Psoas muscle (tissue), 8 donors: ENCODE measurements around the gene DUS3L. TPM values are rescaled to one million over a fixed set of nuclear protein-coding genes. Genes with fewer than 3 reads are reported as not detected.

Experiments
- ATAC-seq, 4 donors: fragments of 200-7000 bp; cut with Tn5 transposase; one replicate each; pipeline ENCODE4 v1.9.1; 2020; ENCODE audit warnings: moderate library complexity in 3 of 4, mild to moderate bottlenecking in 2 of 4
- DNase-seq, 2 donors: peaks; one replicate each; pipeline ENCODE4 v3.0.0-alpha.2; 2020
- H3K27ac ChIP-seq: fragments of 200-600 bp; one replicate; pipeline ENCODE4 v1.8.0; 2022
- H3K27me3 ChIP-seq, 3 donors: fragments of 200-600 bp in 1 of 3; one replicate each; pipeline versions ENCODE4 v1.6.1 to v1.8.0; 2013 to 2022; ENCODE audit warnings: low read length in 2 of 3, mild to moderate bottlenecking in 2 of 3, moderate library complexity in 1 of 3; ENCODE audit not compliant: insufficient read depth in 3 of 3
- H3K36me3 ChIP-seq, 2 donors: fragments of 200-600 bp in 1 of 2; one replicate each; pipeline versions ENCODE4 v1.6.1 to v1.8.0; 2013 to 2022; ENCODE audit warnings: low read depth in 1 of 2, mild to moderate bottlenecking in 1 of 2, moderate library complexity in 1 of 2; ENCODE audit not compliant: insufficient read depth in 1 of 2
- H3K4me1 ChIP-seq: fragments of 200-600 bp; one replicate; pipeline ENCODE4 v1.8.0; 2022
- H3K4me3 ChIP-seq: fragments of 200-600 bp; one replicate; pipeline ENCODE4 v1.8.0; 2022; ENCODE audit warnings: mild to moderate bottlenecking
- H3K9me3 ChIP-seq: fragments of 200-600 bp; one replicate; pipeline ENCODE4 v1.8.0; 2022
- CTCF ChIP-seq: fragments of 200-600 bp; IDR thresholded peaks from one replicate; pipeline ENCODE4 v1.8.0; 2022; ENCODE audit warnings: antibody characterized with exemption
- WGBS, 3 donors: extraction: QIAGEN DNeasy Blood & Tissue Kit; methylation state at CpG; one replicate each; pipeline versions ENCODE4 v1.1.6 to v1.1.7; 2013; 5-methylcytosine and 5-hydroxymethylcytosine counted together
- intact Hi-C, 2 donors: fragments of 100-400 bp; cut with DNase I; formaldehyde crosslinking; loops; one replicate each; pipeline versions ENCODE4 v1.11.0 to v1.14.2; 2022
- polyA plus RNA-seq, 3 donors: library from polyadenylated mRNA; stranded (reverse); fragments of 200-250 nt; gene quantifications; one replicate each; pipeline ENCODE4 v1.2.3, GENCODE V29; 2013
- total RNA-seq, 4 donors: library from RNA; stranded (reverse); fragmentation: NEBNext Ultra II Directional in 2 of 4; extraction: Animal tissue kit (Norgen Biotek cat#: 25700) in 2 of 4; gene quantifications; one replicate each; pipeline versions ENCODE4 v1.2.1 to v1.2.4, GENCODE V29; 2021 to 2023
- donor health status: healthy with polysubstance abuse.
- donor health status: DM: no; HTN: no; CAD: no; lungs with moderate emphysema.
- donor health status: Bipolar disorder and iron deficiency.
- donor health status: healthy.
- donor health status: DM: yes; HTN: yes; CAD: no.
- donor health status: DM: no; HTN: no; CAD: no.
- donor health status: DM: no; HTN: no; CAD: no.
- donor health status: DM: yes; HTN: yes; CAD: no.

DUS3L gene
- total and polyA plus RNA-seq, 7 donors = 13.4 to 40.1 (median 23.2) TPM

GRCh38 chr19:5795382-5795919 lies 4.5 kb upstream of the DUS3L start:
- intact Hi-C loops = no loop called here
- Histone ChIP-seq H3K27ac (no peak overlapping the region), H3K27me3 (peaks cover 0 to 35% (median 5%) of the 10 kb centered on the region in 3 donors), H3K4me1 (no peaks in the 10 kb centered on the region), H3K4me3 (no peak overlapping the region), H3K9me3 (no peaks in the 10 kb centered on the region), H3K36me3 (no peaks in the 10 kb centered on the region)
- WGBS, 3 donors = 81 to 92% (median 89%) methylated on average over 7 of the region's 7 CpGs
- TF ChIP-seq CTCF = no peak
- ATAC-seq = no peak
- no peak for DNase-seq

- no peak for TF ChIP-seq CTCF
- Histone ChIP-seq H3K4me3 (no peak overlapping the region), H3K36me3 (peaks cover 4 to 20% of the 10 kb centered on the region in 2 donors), H3K9me3 (no peaks in the 10 kb centered on the region), H3K27me3 (peaks cover 0 to 15% (median 0%) of the 10 kb centered on the region in 3 donors), H3K4me1 (peaks cover 7% of the 10 kb centered on the region), H3K27ac (no peak overlapping the region)
- intact Hi-C loops = loop anchor here in 1 of 2 donors (5.0 kb wide), 1 partner anchor 71 kb away; the partner anchor contains the start of genes CATSPERD and LONP1
- no peak for DNase-seq
- 87 to 92% (median 87%) methylated on average over 3 of the region's 3 CpGs for WGBS, 3 donors
- ATAC-seq = no peak
Observed at GRCh38 chr19:5793188-5793587, 2.2 kb upstream of the DUS3L start.

- intact Hi-C loops = loop anchor here in 1 of 2 donors (5.0 kb wide), 1 partner anchor 70 kb away; the partner anchor contains the start of genes CATSPERD and LONP1
- peaks cover 4 to 29% of the 10 kb centered on the region in 2 donors for H3K36me3 ChIP-seq
- ATAC-seq = no peak
- no peak for TF ChIP-seq CTCF
- DNase-seq = no peak
- peaks cover 7% of the 10 kb centered on the region for H3K4me1 ChIP-seq
- H3K27ac ChIP-seq = no peak overlapping the region
- 90 to 94% (median 93%) methylated on average over 18 of the region's 18 CpGs for WGBS, 3 donors
- no peaks in the 10 kb centered on the region for H3K9me3 ChIP-seq
- peaks cover 0 to 6% (median 0%) of the 10 kb centered on the region in 3 donors for H3K27me3 ChIP-seq
- H3K4me3 ChIP-seq = no peak overlapping the region
Observed at GRCh38 chr19:5792224-5792623, 1.3 kb upstream of the DUS3L start.

GRCh38 chr19:5789886-5790558 lies 941 bp downstream of the DUS3L start:
- no peaks in the 10 kb centered on the region for H3K9me3 ChIP-seq
- ATAC-seq = no peak
- H3K36me3 ChIP-seq = peaks cover 4 to 51% of the 10 kb centered on the region in 2 donors
- no peak for DNase-seq
- H3K4me3 ChIP-seq = peak overlapping the region; percentile 90
- peak overlapping the region; percentile 100 for H3K27ac ChIP-seq
- WGBS, 3 donors = 69 to 72% (median 72%) methylated on average over 26 of the region's 26 CpGs
- no peak for TF ChIP-seq CTCF
- H3K4me1 ChIP-seq = peaks cover 7% of the 10 kb centered on the region
- intact Hi-C loops = loop anchor here in 1 of 2 donors (5.0 kb wide), 1 partner anchor 68 kb away; the partner anchor contains the start of genes CATSPERD and LONP1
- peaks cover 0 to 2% (median 0%) of the 10 kb centered on the region in 3 donors for H3K27me3 ChIP-seq
